ENCODE measurements around the gene MAK.

Gene MAK

GRCh38 chr6:10849901-10850300, 11.6 kb upstream of the MAK start:
- no peak overlapping the region for H3K4me3 ChIP-seq (ENCODE audit: low read depth in 1 of 2, low read length in 1 of 2)
- peaks cover 16% of the 10 kb centered on the region for H3K27me3 ChIP-seq
- H3K9me3 ChIP-seq: peaks cover 3% of the 10 kb centered on the region
- TF ChIP-seq, protein P1, sequence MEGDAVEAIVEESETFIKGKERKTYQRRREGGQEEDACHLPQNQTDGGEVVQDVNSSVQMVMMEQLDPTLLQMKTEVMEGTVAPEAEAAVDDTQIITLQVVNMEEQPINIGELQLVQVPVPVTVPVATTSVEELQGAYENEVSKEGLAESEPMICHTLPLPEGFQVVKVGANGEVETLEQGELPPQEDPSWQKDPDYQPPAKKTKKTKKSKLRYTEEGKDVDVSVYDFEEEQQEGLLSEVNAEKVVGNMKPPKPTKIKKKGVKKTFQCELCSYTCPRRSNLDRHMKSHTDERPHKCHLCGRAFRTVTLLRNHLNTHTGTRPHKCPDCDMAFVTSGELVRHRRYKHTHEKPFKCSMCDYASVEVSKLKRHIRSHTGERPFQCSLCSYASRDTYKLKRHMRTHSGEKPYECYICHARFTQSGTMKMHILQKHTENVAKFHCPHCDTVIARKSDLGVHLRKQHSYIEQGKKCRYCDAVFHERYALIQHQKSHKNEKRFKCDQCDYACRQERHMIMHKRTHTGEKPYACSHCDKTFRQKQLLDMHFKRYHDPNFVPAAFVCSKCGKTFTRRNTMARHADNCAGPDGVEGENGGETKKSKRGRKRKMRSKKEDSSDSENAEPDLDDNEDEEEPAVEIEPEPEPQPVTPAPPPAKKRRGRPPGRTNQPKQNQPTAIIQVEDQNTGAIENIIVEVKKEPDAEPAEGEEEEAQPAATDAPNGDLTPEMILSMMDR (IDR thresholded peaks at IDR 0.05): no peak
- no peak overlapping the region for H3K27ac ChIP-seq
- H3K4me1 ChIP-seq (ENCODE audit: control insufficient read depth in 1 of 2, insufficient read depth in 1 of 2, low read depth in 1 of 2, low read length in 1 of 2): no peaks in the 10 kb centered on the region
- H3K36me3 ChIP-seq: no peaks in the 10 kb centered on the region

- TF ChIP-seq, protein P1 (IDR thresholded peaks at IDR 0.05): no peak
- Histone ChIP-seq H3K27ac (no peak overlapping the region), H3K4me1 (ENCODE audit: control insufficient read depth in 1 of 2, insufficient read depth in 1 of 2, low read depth in 1 of 2, low read length in 1 of 2) (no peaks in the 10 kb centered on the region), H3K27me3 (peaks cover 31% of the 10 kb centered on the region), H3K9me3 (no peaks in the 10 kb centered on the region), H3K36me3 (no peaks in the 10 kb centered on the region), H3K4me3 (ENCODE audit: low read depth in 1 of 2, low read length in 1 of 2) (no peak overlapping the region)
Observed at GRCh38 chr6:10847684-10848083, 9.3 kb upstream of the MAK start.

DNA sequence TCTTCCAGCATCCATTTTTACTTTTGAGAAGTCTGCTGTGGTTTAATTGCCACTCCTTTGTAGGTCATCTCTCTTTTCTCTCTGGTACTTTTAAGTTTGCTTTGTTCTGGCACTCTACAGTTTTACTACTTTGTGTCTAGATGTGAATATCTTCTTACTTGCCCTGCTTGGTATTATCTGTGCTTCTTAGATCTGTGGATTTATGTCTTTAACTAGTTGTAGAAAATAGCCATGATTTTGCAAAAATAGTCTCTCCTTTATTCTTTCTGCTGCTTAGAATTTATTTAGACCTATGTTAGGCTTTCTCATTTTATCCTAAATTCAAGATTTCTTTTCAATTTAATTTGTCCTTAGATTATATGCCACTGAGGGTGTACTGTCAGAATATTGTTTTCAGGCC, 5.2 kb upstream of the MAK start:
- Histone ChIP-seq H3K4me3 (ENCODE audit: low read depth in 1 of 2, low read length in 1 of 2) (no peak overlapping the region), H3K27me3 (peaks cover 53% of the 10 kb centered on the region), H3K4me1 (ENCODE audit: control insufficient read depth in 1 of 2, insufficient read depth in 1 of 2, low read depth in 1 of 2, low read length in 1 of 2) (peaks cover 6 to 10% of the 10 kb centered on the region in 2 experiments), H3K27ac (no peak overlapping the region), H3K9me3 (no peaks in the 10 kb centered on the region), H3K36me3 (no peaks in the 10 kb centered on the region)
- TF ChIP-seq, protein P1 (IDR thresholded peaks at IDR 0.05): no peak

DNA sequence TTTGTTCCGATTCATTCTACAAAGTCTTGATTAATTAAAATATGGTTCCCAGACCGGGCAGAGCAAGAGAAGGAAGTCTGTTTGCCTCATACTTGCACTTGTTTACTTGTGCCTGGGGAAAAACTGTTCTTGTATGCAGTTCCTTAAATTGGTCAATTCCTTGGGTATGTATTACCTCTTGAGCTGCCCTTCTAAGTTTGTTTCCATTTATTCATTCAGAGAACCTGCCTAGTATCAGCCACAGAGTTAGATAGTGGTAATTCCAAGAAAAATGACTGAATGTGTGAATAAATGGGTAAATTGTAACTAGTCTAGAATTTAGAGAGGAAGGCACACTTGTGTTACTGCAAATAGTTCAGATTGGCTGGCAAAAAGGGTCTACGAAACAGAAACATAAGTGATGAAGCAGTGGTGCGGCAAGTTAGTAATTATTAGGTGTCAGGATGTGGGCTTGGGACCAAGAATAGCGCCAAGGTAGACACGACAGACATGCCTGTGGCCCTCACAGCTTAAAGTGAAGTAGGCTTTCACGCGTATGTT, 525 bp upstream of the MAK start:
- H3K27ac ChIP-seq: peak overlapping the region; percentile 73
- no peaks in the 10 kb centered on the region for H3K9me3 ChIP-seq
- H3K4me3 ChIP-seq (ENCODE audit: low read depth in 1 of 2, low read length in 1 of 2): peak overlapping the region; percentile 79 to 91
- TF ChIP-seq, protein P1 (IDR thresholded peaks at IDR 0.05): no peak
- H3K36me3 ChIP-seq: no peaks in the 10 kb centered on the region
- peaks cover 93% of the 10 kb centered on the region for H3K27me3 ChIP-seq
- peaks cover 20 to 27% of the 10 kb centered on the region in 2 experiments for H3K4me1 ChIP-seq (ENCODE audit: control insufficient read depth in 1 of 2, insufficient read depth in 1 of 2, low read depth in 1 of 2, low read length in 1 of 2)

DNA sequence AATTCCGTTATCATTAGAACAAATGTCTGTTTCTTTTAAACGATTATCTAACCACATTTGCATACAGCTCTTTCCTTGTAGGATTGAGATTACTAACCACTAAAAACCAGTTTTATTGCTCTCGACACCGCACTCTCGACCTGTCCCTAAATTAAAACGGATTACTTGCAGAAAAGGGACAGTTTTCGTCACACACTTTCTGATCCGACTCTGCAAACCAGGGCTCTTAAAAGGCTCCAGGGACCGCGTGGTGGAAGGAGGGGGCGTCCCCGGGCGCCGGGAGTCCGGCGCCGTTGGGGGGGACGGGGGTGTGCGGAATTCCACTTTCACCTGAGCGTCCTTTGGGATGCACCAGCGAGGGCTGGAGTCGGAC, 731 bp downstream of the MAK start:
- TF ChIP-seq, protein P1 (IDR thresholded peaks at IDR 0.05): no peak
- peak overlapping the region; percentile 73 for H3K27ac ChIP-seq
- no peaks in the 10 kb centered on the region for H3K36me3 ChIP-seq
- no peaks in the 10 kb centered on the region for H3K9me3 ChIP-seq
- H3K4me1 ChIP-seq (ENCODE audit: control insufficient read depth in 1 of 2, insufficient read depth in 1 of 2, low read depth in 1 of 2, low read length in 1 of 2): peaks cover 20 to 27% of the 10 kb centered on the region in 2 experiments
- peak overlapping the region; percentile 79 to 91 for H3K4me3 ChIP-seq (ENCODE audit: low read depth in 1 of 2, low read length in 1 of 2)
- peaks cover 84% of the 10 kb centered on the region for H3K27me3 ChIP-seq

Data from neutrophil (primary cell).